Osteocyte (in vitro differentiated cells): ENCODE data around the gene RABAC1. TPM values are rescaled to one million over a fixed set of nuclear protein-coding genes. Genes with fewer than 3 reads are reported as not detected.

Experiments
- DNase-seq: peaks from one replicate; pipeline ENCODE4 v3.0.0; 2021; ENCODE audit warnings: mixed read lengths; ENCODE audit not compliant: unreplicated experiment; ENCODE audit errors: extremely low spot score
- H3K27ac Mint-ChIP-seq: one replicate; pipeline ENCODE4 v1.8.0; 2021; ENCODE audit warnings: mild to moderate bottlenecking, mixed read lengths; ENCODE audit not compliant: unreplicated experiment
- H3K27me3 Mint-ChIP-seq: one replicate; pipeline ENCODE4 v1.8.0; 2021; ENCODE audit warnings: mixed read lengths; ENCODE audit not compliant: unreplicated experiment
- H3K36me3 Mint-ChIP-seq: one replicate; pipeline ENCODE4 v1.8.0; 2021; ENCODE audit warnings: mixed read lengths; ENCODE audit not compliant: unreplicated experiment
- H3K4me1 Mint-ChIP-seq: one replicate; pipeline ENCODE4 v1.8.0; 2021; ENCODE audit warnings: mixed read lengths; ENCODE audit not compliant: unreplicated experiment
- H3K4me3 Mint-ChIP-seq: one replicate; pipeline ENCODE4 v1.8.0; 2021; ENCODE audit warnings: mild to moderate bottlenecking, moderate library complexity, mixed read lengths; ENCODE audit not compliant: unreplicated experiment
- H3K9me3 Mint-ChIP-seq: one replicate; pipeline ENCODE4 v1.8.0; 2021; ENCODE audit warnings: mixed read lengths; ENCODE audit not compliant: unreplicated experiment
- total RNA-seq: library from RNA; stranded (reverse); gene quantifications from 2 replicates; pipeline ENCODE4 v1.2.1, GENCODE V29; 2021
- TF ChIP-seq, protein P1 (sequence below): fragments of 200-600 bp; sonication (generic); IDR thresholded peaks from 2 replicates; pipeline ENCODE4 v1.5.0; 2021; ENCODE audit warnings: antibody characterized with exemption, mild to moderate bottlenecking, moderate library complexity

The RABAC1 gene
- total RNA-seq, 1 donor from 2014 or later, result 268 TPM

DNA sequence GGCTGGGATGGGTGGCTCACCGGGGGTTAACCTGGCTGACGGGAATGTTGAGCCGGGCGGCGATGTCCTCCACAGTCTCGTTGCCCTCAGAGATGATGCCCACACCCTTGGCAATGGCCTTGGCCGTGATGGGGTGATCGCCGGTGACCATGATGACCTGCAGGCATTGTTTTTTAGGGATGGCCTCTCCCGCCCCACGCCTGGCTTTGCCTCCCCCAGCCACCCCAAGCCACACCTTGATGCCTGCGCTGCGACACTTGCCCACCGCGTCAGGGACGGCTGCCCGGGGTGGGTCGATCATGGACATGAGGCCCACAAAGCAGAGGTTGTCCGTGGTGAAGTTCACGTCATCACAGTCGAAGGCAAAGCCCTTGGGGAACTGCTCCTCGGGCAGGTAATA, 18.8 kb upstream of the RABAC1 start:
- DNase-seq, result no peak
- H3K9me3 Mint-ChIP-seq, result no peaks in the 10 kb centered on the region

DNA sequence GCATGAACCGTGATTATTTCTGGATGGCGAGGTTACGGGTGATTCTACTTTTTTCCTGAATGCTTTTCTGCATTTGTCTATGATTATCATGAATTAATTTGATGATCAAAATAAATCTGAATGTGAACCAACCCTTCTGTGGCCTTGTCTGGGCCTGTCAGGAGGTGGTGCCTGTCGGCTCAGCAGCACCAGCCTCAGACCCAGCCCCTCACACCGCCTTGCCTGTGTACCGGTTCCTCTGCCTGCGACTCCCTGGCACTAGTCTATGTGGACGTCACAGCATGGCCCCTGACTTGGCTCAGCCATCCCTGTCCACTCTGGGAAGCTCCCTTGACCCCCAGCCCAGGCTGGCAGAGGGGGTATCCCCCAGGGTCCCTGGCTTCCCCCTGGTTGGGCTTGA, 15.5 kb upstream of the RABAC1 start:
- no peaks in the 10 kb centered on the region for H3K36me3 Mint-ChIP-seq
- H3K27me3 Mint-ChIP-seq, result peaks cover 6% of the 10 kb centered on the region
- no peak overlapping the region for H3K27ac Mint-ChIP-seq
- DNase-seq, result no peak
- H3K4me3 Mint-ChIP-seq, result no peak overlapping the region
- TF ChIP-seq, protein P1, sequence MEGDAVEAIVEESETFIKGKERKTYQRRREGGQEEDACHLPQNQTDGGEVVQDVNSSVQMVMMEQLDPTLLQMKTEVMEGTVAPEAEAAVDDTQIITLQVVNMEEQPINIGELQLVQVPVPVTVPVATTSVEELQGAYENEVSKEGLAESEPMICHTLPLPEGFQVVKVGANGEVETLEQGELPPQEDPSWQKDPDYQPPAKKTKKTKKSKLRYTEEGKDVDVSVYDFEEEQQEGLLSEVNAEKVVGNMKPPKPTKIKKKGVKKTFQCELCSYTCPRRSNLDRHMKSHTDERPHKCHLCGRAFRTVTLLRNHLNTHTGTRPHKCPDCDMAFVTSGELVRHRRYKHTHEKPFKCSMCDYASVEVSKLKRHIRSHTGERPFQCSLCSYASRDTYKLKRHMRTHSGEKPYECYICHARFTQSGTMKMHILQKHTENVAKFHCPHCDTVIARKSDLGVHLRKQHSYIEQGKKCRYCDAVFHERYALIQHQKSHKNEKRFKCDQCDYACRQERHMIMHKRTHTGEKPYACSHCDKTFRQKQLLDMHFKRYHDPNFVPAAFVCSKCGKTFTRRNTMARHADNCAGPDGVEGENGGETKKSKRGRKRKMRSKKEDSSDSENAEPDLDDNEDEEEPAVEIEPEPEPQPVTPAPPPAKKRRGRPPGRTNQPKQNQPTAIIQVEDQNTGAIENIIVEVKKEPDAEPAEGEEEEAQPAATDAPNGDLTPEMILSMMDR, result no peak
- no peaks in the 10 kb centered on the region for H3K9me3 Mint-ChIP-seq
- H3K4me1 Mint-ChIP-seq, result no peaks in the 10 kb centered on the region

More for the DNA sequence above, 18.8 kb upstream of the RABAC1 start:
- Mint-ChIP-seq H3K27me3 (peaks cover 3% of the 10 kb centered on the region), H3K4me3 (no peak overlapping the region), H3K27ac (no peak overlapping the region), H3K4me1 (no peaks in the 10 kb centered on the region), H3K36me3 (no peaks in the 10 kb centered on the region)
- TF ChIP-seq, protein P1, result no peak

DNA sequence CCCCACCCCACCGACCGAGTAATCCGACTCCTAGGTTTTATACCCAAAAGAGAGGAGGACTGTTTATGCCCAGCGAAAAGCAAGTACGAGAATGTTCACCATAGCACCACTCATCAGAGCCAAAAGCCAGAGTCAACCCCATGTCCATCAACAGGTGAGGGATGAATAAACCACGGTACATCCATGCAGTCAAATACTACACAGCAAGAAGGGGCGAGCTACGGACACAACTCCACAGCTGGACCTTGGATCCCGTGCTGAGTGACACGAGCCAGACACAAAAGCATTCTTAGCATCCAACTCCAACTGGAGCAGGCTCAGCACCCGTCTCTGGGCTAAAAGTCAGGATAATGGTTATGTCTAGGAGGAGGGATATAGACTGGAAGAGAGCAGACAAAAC, 12.2 kb upstream of the RABAC1 start:
- no peaks in the 10 kb centered on the region for H3K4me1 Mint-ChIP-seq
- no peaks in the 10 kb centered on the region for H3K36me3 Mint-ChIP-seq
- H3K9me3 Mint-ChIP-seq, result no peaks in the 10 kb centered on the region
- H3K27me3 Mint-ChIP-seq, result peaks cover 15% of the 10 kb centered on the region
- no peak overlapping the region for H3K4me3 Mint-ChIP-seq
- TF ChIP-seq, protein P1, result no peak
- DNase-seq, result no peak
- no peak overlapping the region for H3K27ac Mint-ChIP-seq

DNA sequence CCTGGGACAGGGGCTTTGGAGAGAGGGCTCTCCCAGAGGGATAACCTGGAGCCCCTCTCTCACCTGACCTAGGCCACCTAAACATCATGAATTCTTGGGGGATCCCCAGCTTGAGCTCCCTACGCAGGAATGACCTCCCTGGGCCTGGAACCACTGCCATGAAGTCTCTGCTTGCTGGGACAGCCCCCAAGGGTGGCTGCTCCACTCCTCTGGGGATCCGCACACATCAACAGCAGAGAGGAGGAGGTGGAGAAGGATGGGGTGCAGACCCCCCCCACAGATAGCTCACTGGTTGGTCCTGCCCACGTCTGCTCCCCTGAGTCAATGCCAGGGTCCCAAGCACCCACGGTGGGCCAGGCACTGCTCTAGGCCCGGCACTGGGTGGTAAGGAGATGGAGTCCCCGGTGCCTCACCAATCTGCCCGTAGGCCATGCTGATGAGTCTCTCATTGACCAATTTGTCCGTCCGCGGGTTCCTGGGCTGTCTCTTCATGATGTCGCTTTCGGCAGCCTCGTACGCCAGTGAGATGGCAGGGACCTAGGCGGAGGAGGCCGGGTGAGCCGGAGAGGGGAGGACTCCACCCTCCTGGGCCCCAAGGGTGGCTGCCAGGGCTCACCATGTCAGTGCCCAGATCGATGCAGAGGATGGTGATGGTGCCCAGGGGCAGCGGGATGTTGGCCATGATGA, 10.8 kb upstream of the RABAC1 start:
- Mint-ChIP-seq H3K27me3 (peaks cover 18% of the 10 kb centered on the region), H3K4me1 (no peaks in the 10 kb centered on the region)

More for the DNA sequence above, 10.8 kb upstream of the RABAC1 start:
- TF ChIP-seq, protein P1, result no peak
- no peaks in the 10 kb centered on the region for H3K36me3 Mint-ChIP-seq
- DNase-seq, result no peak
- H3K4me3 Mint-ChIP-seq, result no peak overlapping the region
- no peak overlapping the region for H3K27ac Mint-ChIP-seq
- no peaks in the 10 kb centered on the region for H3K9me3 Mint-ChIP-seq
